ENCODE measurements around the gene LMAN2. TPM values are rescaled to one million over a fixed set of nuclear protein-coding genes. Genes with fewer than 3 reads are reported as not detected.

Gene LMAN2
- total and polyA plus RNA-seq, 2 experiments from 2014 or later: 163 to 261 TPM

DNA sequence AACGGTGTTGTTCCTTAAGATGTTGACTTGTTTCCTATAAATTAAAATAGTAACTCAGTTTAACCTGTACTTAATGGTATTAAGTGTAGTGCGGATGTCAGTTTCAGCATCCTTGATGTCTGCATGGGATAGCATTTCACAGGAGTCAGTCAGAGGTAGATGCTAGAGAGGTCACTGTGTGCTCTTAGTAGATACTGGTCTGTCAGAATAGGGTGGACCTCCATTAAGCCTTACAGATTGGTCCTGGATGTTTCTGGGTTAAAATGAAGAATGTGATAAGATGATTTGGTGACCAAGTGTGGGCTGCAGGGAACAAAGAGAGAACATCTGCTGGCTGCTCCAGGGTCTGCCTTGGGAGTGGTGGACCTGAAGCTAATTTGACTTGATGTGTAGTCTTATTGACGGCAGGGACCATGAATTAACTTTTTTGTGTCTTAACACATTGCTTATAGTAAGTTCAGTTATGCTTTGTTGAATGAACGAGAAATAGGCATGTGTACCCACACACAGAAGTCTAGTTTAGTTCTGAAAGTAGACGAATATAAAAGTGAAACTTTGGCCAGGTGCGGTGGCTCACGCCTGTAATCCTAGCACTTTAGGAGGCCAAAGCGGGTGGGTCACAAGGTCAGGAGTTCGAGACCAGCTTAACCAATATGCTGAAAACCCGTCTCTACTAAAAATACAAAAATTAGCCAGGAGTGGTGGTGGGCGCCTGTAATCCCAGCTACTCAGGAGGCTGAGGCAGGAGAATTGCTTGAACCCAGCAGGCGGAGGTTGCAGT lies 60.5 kb downstream of the LMAN2 start:
- TF ChIP-seq, protein P1, sequence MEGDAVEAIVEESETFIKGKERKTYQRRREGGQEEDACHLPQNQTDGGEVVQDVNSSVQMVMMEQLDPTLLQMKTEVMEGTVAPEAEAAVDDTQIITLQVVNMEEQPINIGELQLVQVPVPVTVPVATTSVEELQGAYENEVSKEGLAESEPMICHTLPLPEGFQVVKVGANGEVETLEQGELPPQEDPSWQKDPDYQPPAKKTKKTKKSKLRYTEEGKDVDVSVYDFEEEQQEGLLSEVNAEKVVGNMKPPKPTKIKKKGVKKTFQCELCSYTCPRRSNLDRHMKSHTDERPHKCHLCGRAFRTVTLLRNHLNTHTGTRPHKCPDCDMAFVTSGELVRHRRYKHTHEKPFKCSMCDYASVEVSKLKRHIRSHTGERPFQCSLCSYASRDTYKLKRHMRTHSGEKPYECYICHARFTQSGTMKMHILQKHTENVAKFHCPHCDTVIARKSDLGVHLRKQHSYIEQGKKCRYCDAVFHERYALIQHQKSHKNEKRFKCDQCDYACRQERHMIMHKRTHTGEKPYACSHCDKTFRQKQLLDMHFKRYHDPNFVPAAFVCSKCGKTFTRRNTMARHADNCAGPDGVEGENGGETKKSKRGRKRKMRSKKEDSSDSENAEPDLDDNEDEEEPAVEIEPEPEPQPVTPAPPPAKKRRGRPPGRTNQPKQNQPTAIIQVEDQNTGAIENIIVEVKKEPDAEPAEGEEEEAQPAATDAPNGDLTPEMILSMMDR (IDR thresholded peaks at IDR 0.05; ENCODE audit: low read depth, low read length): no peak
- Histone ChIP-seq H3K9me3 (ENCODE audit: low read depth) (no peaks in the 10 kb centered on the region), H3K27ac (no peak overlapping the region), H3K4me3 (no peak overlapping the region), H3K36me3 (peaks cover 66% of the 10 kb centered on the region), H3K27me3 (no peaks in the 10 kb centered on the region), H3K4me1 (ENCODE audit: low read depth) (no peaks in the 10 kb centered on the region)
- no peak for DNase-seq (ENCODE audit: low read depth in 1 of 2, low spot score in 1 of 2)

DNA sequence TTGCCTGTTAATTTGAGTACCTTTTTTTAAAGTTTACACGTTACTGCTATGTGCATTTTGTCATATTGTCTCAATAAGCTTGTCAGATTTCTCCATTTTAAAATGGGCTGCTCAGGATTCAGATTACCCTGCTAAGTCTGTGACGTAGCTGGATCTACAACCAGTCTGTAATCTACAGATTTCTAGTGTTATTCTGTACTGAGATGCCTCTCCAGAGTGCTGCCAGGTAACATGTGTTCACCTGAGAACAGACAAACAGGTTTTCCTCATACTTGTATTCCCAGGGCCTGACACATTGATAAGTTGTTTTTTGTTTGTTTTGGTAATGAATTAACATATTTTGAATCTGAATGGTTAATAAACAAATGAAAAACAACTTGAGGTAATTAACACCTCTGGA lies 63.3 kb downstream of the LMAN2 start:
- Histone ChIP-seq H3K27me3 (no peaks in the 10 kb centered on the region), H3K36me3 (peaks cover 66% of the 10 kb centered on the region), H3K9me3 (ENCODE audit: low read depth) (no peaks in the 10 kb centered on the region), H3K4me1 (ENCODE audit: low read depth) (no peaks in the 10 kb centered on the region), H3K4me3 (no peak overlapping the region), H3K27ac (no peak overlapping the region)
- TF ChIP-seq, protein P1 (IDR thresholded peaks at IDR 0.05; ENCODE audit: low read depth, low read length): no peak
- no peak for DNase-seq (ENCODE audit: low read depth in 1 of 2, low spot score in 1 of 2)

Other genes starting within 250 kb of the LMAN2 start
- 29.7 and 37.9 TPM in 2 replicates for gene NSD1, start 217.9 kb downstream of the LMAN2 start, total RNA-seq
- 37.8 and 44.0 TPM in 2 replicates for gene NSD1, start 217.9 kb downstream of the LMAN2 start, polyA plus RNA-seq
- 69.2 and 94.7 TPM in 2 replicates for gene RAB24, start 47.9 kb downstream of the LMAN2 start, total RNA-seq
- gene RAB24, start 47.9 kb downstream of the LMAN2 start, polyA plus RNA-seq: 70.7 and 81.5 TPM in 2 replicates
- 86.0 and 156 TPM in 2 replicates for gene PRELID1, start 47.9 kb downstream of the LMAN2 start, total RNA-seq
- 134 and 185 TPM in 2 replicates for gene PRELID1, start 47.9 kb downstream of the LMAN2 start, polyA plus RNA-seq
- gene MXD3, start 39.8 kb downstream of the LMAN2 start, total RNA-seq: 15.2 and 112 TPM in 2 replicates
- gene MXD3, start 39.8 kb downstream of the LMAN2 start, polyA plus RNA-seq: 7.3 and 50.5 TPM in 2 replicates
- gene RGS14, start 6.3 kb upstream of the LMAN2 start, total RNA-seq: 68.1 and 139 TPM in 2 replicates
- 33.6 and 76.5 TPM in 2 replicates for gene RGS14, start 6.3 kb upstream of the LMAN2 start, polyA plus RNA-seq
- gene SLC34A1, start 32.8 kb upstream of the LMAN2 start, total RNA-seq: not detected in 2 replicates
- gene SLC34A1, start 32.8 kb upstream of the LMAN2 start, polyA plus RNA-seq: not detected in 2 replicates
- not detected in 2 replicates for gene PFN3, start 49.0 kb upstream of the LMAN2 start, total RNA-seq
- not detected in 2 replicates for gene PFN3, start 49.0 kb upstream of the LMAN2 start, polyA plus RNA-seq
- gene F12, start 57.9 kb upstream of the LMAN2 start, total RNA-seq: 3.4 and 4.6 TPM in 2 replicates
- 5.0 and 13.6 TPM in 2 replicates for gene F12, start 57.9 kb upstream of the LMAN2 start, polyA plus RNA-seq
- 43.7 and 62.1 TPM in 2 replicates for gene GRK6, start 75.0 kb upstream of the LMAN2 start, total RNA-seq
- 39.6 and 62.0 TPM in 2 replicates for gene GRK6, start 75.0 kb upstream of the LMAN2 start, polyA plus RNA-seq
- gene PRR7, start 95.1 kb upstream of the LMAN2 start, total RNA-seq: 26.4 and 29.0 TPM in 2 replicates
- gene PRR7, start 95.1 kb upstream of the LMAN2 start, polyA plus RNA-seq: 27.1 and 29.2 TPM in 2 replicates
- gene DBN1, start 122.0 kb upstream of the LMAN2 start, total RNA-seq: 258 and 295 TPM in 2 replicates
- 147 and 185 TPM in 2 replicates for gene DBN1, start 122.0 kb upstream of the LMAN2 start, polyA plus RNA-seq
- gene PDLIM7, start 145.9 kb upstream of the LMAN2 start, total RNA-seq: 165 and 255 TPM in 2 replicates
- gene PDLIM7, start 145.9 kb upstream of the LMAN2 start, polyA plus RNA-seq: 328 and 537 TPM in 2 replicates
- gene DOK3, start 158.2 kb upstream of the LMAN2 start, total RNA-seq: 2.4 and 6.0 TPM in 2 replicates
- 0.95 and 3.7 TPM in 2 replicates for gene DOK3, start 158.2 kb upstream of the LMAN2 start, polyA plus RNA-seq
- 183 and 223 TPM in 2 replicates for gene DDX41, start 165.3 kb upstream of the LMAN2 start, total RNA-seq
- 107 and 109 TPM in 2 replicates for gene DDX41, start 165.3 kb upstream of the LMAN2 start, polyA plus RNA-seq
- 62.2 and 80.9 TPM in 2 replicates for gene FAM193B, start 202.9 kb upstream of the LMAN2 start, total RNA-seq
- gene FAM193B, start 202.9 kb upstream of the LMAN2 start, polyA plus RNA-seq: 67.4 and 80.2 TPM in 2 replicates
- gene TMED9, start 240.5 kb upstream of the LMAN2 start, total RNA-seq: 146 and 176 TPM in 2 replicates
- 228 and 317 TPM in 2 replicates for gene TMED9, start 240.5 kb upstream of the LMAN2 start, polyA plus RNA-seq
- 29.0 and 44.3 TPM in 2 replicates for gene B4GALT7, start 248.5 kb upstream of the LMAN2 start, total RNA-seq
- 31.6 and 42.3 TPM in 2 replicates for gene B4GALT7, start 248.5 kb upstream of the LMAN2 start, polyA plus RNA-seq